Stomach (tissue), 4 donors: Measurements from ENCODE around the gene SLC16A8.

Experiments used
- POLR2AphosphoS5 ChIP-seq, 3 donors: sonication (generic); formaldehyde crosslinking; IDR thresholded peaks; one replicate each; pipeline ENCODE4 v1.6.1; 2016; ENCODE audit warnings: antibody characterized with exemption in 3 of 3
- TF ChIP-seq, protein P1 (sequence below), 7 experiments: fragments of 450-650 bp in 4 of 7; fragments of 200-600 bp in 3 of 7; sonication (generic) in 3 of 7; IDR thresholded peaks; one replicate each; pipeline ENCODE4 v1.5.1; 2016 to 2019; ENCODE audit warnings: antibody characterized with exemption in 7 of 7, control low read depth in 2 of 7, mild to moderate bottlenecking in 1 of 7

DNA sequence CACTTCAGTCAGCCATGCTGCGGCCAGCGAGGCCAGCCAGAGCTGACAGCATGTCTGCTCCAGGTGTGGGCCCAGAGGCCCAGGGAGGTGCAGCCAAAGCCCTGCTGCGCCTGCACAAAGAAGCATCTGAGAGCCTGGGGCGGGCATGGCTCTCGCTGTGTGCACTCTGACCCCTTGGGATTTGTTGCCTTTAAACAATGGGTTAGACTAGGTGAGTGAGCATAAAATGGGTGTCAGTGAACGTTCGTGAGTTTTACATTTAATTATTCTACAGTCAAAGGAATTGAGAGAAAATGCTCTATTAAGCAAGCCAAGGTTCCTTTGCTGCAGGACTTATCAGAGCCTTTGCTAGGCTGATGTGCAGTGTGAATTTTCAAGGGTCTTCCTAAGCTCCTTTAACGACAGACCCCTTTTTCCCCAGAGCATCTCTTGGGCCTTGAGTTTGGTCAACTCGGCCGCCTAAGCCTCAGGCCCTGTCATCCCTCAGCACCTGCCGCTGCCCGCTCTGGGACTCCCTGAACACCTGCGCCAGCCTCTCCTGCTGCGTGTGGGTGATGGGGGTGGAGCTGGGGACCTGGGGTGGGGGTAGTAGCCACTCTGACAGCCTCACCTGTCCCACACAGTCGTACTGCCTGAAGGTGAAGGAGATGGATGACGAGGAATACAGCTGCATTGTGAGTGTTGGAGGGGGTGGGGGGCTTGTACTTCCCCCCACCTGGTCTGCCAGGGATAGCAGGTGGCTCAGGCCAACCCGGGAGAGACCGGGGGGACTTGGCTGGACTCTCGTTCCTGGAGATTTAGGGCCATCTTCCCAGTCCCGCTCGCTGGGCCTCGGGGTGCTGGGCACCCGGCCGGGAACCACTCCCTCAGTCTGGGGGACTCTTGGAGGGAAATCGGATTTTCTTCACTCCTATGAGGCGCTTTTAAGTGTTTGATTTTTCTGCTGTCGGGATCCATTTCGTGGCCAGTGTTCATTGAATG, 10.5 kb downstream of the SLC16A8 start:
- TF ChIP-seq POLR2AphosphoS5 (IDR thresholded peaks at IDR 0.05) = no peak
- TF ChIP-seq, protein P1, sequence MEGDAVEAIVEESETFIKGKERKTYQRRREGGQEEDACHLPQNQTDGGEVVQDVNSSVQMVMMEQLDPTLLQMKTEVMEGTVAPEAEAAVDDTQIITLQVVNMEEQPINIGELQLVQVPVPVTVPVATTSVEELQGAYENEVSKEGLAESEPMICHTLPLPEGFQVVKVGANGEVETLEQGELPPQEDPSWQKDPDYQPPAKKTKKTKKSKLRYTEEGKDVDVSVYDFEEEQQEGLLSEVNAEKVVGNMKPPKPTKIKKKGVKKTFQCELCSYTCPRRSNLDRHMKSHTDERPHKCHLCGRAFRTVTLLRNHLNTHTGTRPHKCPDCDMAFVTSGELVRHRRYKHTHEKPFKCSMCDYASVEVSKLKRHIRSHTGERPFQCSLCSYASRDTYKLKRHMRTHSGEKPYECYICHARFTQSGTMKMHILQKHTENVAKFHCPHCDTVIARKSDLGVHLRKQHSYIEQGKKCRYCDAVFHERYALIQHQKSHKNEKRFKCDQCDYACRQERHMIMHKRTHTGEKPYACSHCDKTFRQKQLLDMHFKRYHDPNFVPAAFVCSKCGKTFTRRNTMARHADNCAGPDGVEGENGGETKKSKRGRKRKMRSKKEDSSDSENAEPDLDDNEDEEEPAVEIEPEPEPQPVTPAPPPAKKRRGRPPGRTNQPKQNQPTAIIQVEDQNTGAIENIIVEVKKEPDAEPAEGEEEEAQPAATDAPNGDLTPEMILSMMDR (IDR thresholded peaks at IDR 0.05) = no peak
